GM18907 (cell line): Measurements from ENCODE around the gene ZBTB42.
A peak's percentile ranks its signal among the peaks of the same experiment; 100 is the strongest.

ENCODE experiments used
- ATAC-seq: cut with Tn5 transposase; IDR thresholded peaks from one replicate; pipeline ENCODE4 v1.9.1; 2021; ENCODE audit warnings: mild to moderate bottlenecking, moderate library complexity; ENCODE audit not compliant: unreplicated experiment

ZBTB42 gene

DNA sequence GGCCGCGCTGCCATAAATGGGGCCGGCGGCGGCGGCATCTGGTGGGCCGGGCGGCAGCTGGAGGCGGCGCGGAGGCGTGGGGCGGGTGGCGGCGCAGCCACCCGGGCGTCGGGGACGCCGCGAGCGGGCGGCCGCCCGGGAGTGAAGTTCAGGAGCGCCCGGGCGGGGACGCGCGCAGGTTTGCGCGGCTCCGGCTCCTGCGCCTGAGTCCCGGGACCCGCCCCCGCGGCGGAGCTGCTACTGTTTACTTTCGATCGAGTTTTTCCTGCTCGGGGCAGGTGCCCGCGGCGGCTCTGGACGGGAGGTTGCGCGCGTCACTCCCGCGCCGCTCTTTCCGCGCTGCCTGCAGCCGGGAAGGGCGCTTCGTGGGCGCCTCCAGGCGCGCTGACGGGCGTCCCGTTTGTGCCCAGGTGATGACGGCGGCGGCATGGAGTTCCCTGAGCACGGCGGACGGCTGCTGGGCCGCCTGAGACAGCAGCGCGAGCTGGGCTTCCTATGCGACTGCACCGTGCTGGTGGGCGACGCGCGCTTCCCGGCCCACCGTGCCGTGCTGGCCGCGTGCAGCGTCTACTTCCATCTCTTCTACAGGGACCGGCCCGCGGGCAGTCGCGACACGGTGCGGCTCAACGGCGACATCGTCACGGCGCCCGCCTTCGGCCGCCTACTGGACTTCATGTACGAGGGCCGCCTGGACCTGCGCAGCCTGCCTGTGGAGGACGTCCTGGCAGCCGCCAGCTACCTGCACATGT, at the start of gene ZBTB42:
Gene ZBTB42 (plus strand): TSS at position 331 of the 749 bp plus-strand sequence. CDS start 97 bp downstream, at position 428.
- peak; percentile 34 for ATAC-seq

DNA sequence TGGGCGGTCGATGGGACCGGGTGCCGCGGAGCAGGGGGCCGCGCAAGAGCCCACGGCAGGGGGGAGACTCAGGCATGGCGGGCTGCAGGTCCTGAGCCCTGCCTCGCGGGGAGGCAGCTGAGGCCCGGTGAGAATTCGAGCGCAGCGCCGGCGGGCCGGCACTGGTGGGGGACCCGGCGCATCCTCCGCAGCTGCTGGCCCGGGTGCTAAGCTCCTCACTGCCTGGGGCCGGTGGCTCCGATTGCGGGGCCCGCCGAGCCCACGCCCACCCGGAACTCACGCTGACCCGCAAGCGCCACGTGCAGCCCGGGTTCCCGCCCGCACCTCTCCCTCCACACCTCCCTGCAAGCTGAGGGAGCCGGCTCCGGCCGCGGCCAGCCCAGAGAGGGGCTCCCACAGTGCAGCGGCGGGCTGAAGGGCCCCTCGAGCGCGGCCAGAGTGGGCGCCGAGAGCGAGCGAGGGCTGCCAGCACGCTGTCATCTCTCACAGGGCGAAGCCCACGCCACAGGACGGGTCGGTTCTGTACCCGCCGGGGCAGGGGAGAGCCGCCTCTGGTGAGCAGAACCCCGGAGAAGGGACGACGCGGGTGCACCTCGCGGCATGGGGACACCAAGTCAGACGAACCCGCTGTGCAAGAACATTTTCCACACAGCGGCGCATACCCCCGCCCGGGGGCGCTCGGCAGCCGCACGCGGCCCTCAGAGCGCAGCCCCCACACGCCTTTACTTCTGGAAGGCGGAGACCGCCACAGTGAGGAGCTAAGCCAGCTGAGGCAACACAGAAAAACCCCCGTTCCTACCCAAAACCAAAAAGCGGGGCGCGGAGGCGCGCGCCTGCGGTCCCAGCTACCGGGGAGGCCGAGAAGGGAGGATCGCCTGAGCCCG, 49.1 kb upstream of the ZBTB42 start:
- no peak for ATAC-seq

DNA sequence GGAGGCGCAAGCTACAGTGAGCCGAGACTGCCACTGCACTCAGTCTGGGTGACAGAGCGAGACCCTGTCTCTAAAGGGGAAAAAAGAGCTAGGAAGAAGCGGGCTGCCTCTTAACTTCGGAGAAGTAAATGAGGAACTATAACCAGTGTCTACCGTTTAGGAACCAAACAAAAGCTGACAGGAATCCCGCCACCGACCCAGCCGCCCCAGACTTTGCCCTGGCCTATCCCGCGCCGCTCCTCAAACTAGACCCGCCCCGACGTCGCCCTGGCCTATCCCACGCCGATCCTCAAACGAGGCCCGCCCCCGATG, 48.5 kb upstream of the ZBTB42 start:
- ATAC-seq, result peak; percentile 85

DNA sequence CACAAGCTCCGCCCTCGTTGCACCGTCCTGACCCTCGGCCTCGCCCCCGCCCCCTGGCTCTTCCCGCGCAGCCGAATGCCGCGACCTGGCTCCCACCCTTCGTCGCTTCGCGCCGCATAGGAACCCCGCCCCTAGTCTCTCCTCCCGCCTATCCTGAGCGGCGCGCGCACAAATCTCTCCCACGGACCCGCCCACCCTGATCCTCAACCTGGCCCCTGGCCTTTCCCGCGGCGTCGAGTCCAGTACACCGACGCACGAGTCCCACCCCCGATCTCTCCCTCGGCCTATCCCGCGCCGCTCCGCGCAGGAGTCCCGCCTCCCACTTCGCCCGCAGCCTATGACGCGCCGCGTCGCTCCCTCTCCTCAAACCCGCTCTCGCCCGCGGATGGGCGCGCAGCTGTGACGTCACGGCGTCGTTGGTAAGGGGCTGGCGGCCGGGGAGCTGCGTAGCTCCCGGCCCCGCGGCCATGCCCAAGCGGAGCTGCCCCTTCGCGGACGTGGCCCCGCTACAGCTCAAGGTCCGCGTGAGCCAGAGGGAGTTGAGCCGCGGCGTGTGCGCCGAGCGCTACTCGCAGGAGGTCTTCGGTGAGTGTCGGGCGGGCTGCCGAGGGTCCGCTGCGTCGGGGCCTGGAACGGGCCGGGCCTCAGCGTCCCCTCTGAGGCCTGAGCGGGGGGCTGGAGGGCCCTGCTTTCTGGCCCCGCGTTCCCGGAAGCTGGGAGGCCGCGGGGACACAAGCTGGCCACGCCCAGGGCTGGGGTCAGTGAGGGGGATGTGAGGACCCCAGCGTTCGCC, 48.0 kb upstream of the ZBTB42 start, which contains the start of gene SIVA1:
Gene SIVA1 (plus strand): TSS at position 413 of the 793 bp plus-strand sequence. CDS start 55 bp downstream, at position 468.
- ATAC-seq, result peak; percentile 91

DNA sequence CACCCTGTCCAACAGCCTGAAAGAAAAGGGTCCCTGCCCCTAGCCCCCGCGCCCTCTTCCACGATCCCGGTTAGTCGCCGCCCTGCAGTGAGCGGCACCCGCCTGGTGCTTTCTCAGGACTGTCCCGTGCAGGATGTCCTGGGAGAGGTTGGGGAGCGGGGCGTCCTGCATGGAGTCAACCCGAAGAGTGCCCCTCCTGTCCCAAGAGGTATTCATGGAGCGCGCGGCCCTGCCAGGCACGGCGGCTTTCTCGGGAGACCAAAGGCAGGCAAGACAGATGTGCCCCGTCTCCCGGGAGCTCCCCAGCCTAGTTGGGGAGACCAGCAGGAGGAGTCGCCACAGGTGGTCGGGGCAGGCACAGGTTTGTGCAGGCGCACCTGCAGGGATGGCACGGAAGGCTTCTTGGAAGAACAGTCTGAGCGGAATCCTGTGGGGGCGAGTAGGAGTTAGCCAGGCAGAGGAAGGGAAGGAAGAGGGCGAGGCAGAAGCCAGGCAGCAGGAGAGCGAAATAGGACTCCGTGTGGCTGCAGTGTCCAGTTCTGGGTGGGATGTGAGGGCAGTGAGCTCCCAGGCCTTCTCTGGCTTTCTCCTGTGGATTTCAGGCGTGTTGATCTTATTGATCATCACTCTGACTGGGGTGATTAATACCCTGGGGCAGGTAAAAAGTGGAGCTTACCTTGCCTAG, 47.2 kb upstream of the ZBTB42 start:
- ATAC-seq, result peak; percentile 3

DNA sequence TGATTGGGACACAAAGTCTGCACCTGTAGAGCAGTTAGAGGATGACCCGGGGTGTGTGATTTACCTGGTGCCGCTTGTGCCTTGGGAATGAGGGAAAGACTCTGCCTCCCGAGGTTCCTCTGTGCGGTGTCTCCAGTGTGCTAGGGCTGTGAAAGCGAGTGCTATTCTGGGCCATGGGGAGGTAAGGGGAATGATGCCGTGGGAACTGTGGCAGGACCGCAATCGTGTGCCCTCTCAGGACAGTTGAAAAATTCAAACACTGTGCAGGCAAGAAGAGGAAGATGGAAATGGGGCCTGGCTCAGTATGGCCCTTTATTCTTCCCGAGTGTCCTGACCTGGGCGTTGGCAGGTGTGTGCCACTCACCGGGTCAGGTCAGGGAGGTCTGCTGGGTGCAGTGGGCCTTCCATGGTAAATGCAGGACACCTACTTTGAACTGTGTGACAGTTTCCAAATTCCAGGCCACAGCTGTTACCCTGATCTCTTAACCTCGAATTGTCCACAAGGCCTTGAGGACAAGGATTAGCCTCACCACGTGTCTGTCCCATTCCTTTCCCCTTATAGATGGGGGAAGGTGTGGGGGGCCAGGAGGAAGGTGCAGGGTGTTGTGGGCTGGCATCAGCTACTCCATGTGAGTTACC, 46.6 kb upstream of the ZBTB42 start:
- no peak for ATAC-seq

DNA sequence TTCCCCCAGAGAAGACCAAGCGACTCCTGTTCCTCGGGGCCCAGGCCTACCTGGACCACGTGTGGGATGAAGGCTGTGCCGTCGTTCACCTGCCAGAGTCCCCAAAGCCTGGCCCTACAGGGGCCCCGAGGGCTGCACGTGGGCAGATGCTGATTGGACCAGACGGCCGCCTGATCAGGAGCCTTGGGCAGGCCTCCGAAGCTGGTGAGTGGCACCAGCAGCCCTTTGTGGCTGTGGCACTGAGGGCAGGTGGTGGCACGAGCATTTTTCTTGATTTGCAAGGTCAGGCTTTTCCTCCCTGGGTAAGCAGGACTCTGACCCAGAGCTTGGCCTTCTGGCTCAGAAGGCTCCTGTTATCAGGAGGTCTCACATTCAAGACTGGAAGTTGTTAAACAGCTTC, 45.3 kb upstream of the ZBTB42 start:
- no peak for ATAC-seq

DNA sequence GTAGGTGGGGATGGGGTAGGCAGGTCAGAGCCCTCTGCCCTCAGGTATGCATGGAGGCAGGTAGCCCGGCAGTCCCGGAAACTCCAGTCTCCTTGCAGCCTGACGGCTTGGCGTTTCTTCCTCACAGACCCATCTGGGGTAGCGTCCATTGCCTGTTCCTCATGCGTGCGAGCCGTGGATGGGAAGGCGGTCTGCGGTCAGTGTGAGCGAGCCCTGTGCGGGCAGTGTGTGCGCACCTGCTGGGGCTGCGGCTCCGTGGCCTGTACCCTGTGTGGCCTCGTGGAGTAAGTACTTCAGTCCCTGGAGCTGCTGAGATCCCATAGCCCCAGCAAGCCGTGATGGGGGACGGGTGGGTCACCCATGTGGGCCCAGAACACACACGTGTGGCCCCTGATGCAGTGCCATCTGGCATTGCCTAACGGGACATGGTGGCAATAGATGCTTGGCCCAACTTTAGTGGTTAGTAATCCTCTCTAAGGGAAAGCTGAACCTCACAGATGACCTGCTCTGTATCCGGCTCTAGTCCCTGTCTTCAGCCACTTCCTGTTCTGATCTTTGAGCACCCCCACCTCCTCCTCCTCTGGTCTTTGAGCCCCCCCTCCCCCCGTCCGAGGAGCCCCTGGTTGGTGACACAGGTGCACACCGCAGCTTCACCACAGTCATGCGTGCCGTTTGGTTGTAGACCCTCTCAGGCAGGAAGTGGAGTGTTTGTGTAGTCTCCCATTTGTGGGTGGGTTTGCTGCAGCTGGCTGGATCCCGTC, 44.2 kb upstream of the ZBTB42 start:
- ATAC-seq, result no peak

DNA sequence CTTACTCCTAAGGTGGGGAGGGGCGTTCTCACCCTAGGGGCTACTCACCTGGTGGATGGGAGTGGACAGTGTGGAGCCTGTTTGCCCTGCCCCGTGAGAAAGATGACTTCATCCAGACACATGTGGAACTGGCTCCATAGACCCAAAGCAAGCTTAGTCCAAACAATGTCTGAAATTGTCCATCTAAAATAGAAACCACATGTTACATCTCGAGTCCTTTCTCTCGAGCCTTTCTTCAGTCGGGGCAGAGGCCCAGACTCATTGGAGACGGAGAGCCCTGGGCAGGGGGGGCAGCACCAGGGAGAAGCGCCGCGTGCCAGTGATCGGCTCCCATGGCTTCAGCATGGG, 43.7 kb upstream of the ZBTB42 start:
- ATAC-seq, result no peak

DNA sequence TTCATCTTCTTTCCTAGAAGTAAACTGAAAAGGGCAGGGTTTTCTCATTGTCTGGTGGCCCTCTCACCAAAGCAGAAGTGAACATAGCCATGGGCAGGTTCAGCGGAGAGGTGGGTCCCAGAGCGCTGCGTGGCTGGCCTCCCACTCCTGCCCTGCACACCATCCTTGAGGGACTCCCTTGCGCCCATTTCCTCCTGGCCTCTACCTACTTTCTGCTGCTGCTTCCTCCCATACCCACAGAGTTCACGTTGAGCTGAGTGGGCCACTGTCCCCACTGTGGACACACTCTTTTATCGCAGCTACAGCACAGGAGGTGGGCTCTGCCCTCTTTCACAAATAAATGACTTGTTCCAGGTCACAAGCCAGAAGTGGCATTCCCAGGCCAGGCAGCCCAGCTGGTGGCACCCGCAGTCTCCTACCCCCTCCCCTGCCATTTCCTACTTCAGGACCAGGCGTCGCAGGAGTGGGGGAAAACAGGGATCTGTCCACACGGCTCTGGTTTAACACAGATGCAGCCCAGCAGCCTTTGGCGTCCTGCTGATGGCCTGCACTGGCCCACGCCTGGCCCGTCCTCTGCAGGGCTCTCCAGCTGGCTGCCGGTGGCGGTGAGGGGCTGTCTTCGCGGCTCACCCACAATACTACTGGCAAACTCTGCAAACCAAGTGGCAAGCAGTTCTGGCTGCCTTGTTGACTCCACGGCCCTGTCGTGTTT, 43.1 kb upstream of the ZBTB42 start:
- ATAC-seq, result no peak

DNA sequence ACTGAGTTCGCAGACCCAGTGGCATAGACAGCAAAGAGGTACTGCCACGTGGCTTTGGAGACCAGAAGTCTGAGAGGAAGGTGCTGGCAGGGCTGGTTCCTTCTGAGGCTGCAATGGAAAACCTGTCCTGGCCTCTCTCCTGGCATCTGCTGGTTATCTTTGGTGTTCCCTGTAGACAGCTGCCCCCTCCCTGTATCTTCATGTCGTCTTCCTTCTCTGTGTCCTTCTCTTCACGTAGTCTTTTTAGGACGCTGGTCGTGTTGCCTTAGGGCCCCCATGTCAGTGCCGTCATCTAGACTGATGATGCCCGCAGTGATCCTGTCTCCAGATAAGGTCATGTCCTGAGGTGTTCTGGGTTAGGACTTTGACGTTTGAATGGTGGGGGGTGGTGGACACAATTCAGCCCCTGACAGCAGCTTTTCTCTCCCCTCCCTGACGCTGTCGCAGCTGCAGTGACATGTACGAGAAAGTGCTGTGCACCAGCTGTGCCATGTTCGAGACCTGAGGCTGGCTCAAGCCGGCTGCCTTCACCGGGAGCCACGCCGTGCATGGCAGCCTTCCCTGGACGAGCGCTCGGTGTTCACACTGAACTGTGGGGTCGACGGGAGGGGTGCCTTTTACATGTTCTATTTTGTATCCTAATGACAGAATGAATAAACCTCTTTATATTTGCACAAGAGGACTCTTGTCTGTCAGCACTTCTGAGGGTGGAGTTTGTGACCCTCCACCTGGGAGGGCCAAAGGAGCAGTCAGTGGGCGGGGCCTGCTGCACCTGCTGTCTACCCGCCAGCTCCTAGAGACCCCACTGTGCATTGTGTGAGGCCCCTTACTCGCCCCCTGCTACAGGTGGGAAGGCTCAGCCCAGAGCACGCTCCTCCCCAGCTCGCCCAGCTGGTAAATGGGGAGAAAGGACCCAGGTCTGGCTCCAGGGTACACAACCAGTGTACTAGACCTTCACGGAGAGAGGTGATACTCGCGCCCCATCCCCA, 41.6 kb upstream of the ZBTB42 start:
- no peak for ATAC-seq

DNA sequence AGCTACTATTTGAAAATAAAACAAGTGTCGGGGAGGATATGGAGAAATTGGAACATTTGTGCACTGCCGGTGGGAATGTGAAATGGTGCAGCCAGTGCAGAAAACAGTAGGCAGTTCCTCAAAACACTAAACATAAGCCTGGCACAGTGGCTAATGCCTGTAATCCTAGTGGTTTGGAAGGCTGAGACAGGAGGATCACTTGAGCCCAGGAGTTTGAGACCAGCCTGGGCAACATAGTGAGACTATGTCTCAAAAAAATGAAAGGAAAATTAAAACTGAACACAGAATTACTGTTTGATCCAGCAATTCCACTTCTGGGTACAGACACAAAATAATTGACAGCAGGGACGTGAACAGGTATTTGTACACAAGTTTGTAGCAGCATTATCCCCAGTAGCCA, 35.4 kb upstream of the ZBTB42 start:
- no peak for ATAC-seq

DNA sequence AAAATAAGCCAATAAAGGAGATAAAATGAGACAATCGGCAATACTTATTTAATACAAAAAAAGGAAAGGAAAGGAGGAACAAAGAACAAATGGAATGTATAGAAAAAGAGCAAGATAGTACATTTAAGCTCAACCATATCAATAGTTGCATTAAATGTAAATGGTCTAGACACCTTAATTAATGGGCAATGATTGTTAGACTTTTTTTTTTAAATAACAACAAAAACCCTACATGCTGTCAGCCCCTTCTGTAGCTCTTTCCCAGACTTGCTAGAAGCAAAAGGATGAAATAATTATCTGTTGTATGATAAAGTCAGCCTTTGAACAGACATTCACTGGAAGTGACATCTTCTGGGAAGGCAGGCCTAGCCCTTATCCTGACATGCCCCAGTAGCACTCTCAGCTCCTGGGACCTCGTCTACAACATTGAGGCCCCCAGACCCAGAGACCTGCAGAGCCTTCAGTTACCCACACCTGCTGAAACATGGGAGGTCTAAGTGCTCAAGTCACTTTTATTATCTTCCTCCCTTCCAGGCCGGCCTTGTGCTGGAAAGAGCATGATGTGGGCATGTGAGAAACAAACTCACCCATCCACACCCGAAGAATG, 34.5 kb upstream of the ZBTB42 start:
- ATAC-seq, result no peak

DNA sequence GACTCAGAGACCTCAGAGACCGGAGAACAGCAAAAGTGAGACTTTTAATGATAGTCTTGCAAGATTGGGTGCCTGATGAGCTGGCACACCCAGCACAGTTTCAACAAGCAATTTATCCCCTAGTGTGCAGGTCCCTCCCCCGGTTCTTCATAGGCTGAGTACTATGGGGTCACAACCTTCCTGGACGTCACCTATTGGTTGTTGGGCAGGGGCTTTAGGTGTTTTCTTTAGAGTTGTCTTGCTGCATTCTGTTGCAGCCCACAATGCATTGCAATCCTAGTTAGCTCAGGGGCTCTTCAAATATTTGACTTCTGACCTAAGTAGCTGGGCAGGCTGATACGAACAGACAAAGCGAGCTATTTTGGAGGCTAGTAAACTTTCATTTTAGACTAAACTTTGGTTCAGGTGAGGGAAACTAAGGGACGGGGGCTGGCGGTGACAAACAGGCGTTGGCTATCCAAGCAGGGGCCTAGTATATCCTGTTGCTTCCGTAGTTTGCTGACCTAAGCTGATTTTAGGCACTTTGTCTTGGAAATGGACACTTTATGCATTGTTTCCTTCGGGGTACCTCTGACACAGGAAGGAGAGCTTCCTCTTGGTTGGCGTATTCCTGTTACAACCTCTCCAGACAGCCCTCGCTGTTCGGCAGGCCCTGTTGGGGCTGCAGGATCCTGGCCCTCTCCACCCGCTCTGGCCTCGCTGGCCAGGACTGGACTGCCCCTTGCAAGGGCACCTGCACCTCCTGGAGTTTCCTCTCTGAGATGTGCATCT, 33.9 kb upstream of the ZBTB42 start:
- no peak for ATAC-seq

DNA sequence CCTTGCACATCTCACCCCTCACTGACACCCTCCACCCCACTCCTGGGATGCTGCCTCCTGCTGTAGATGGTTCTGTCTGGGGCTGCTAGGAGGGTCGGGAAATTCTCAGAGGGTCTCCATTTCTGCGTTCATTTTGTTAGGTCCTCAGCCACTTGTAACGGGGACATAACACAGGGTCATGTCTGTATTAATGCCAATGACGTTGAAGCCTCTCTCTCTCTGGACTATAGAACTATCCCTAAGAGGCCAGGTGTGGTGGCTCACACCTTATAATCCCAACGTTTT, 33.3 kb upstream of the ZBTB42 start:
- ATAC-seq, result no peak

DNA sequence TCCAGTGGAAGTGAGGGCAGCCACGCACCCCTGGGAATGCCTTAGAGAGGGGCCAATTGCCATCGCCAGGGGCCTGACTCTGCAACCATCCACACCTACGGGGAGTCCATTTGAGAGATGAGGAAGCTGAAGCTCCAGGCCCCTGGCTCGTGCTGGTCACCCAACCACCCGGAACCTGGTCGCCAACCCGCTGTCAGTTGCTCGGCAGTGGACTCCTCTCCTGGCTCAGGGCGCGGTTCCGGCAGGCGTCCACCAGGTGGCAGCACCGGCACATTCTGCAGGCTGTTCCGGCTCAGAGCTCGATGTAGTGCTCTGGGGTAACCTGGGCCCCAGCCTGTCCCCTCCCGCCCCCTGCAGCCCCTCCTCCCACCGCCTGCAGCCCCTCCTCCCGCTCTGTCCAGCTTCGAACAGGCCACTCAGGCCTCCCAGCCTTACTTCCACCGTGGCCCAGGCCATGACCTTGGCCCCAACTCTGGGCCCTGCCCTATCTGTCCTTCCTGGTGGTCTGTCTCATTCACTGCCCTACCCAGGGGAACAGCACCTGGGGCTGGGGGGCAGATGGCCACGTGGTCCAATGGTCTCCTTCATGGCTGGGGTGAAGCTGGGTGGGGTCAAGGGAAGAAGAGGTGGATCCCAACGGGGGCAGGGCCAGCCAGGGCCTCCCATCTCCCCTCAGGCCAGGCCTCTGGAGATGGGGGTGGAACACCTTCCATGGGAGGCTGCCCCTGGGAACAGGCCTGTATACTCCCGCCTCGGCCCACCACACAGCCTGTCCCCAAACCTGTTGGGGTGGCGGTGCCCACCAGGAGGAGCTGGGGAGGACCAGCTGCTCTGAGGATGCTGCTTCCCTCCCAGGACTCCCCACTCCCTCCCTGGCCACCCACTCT, 32.2 kb upstream of the ZBTB42 start:
- ATAC-seq, result no peak
